Neural progenitor cell (in vitro differentiated cells): Measurements from ENCODE around the gene LOC101059915.

Source experiments
- EZH2 ChIP-seq: fragments of 200-600 bp; sonication (generic); IDR thresholded peaks from 2 replicates; pipeline ENCODE4 v1.6.1; 2017; ENCODE audit warnings: antibody characterized with exemption, mild to moderate bottlenecking, moderate library complexity
- EZH2phosphoT487 ChIP-seq: fragments of 200-600 bp; sonication (generic); IDR thresholded peaks from 2 replicates; pipeline ENCODE4 v1.6.1; 2017; ENCODE audit warnings: antibody characterized with exemption
- TF ChIP-seq, protein P1 (sequence below): fragments of 200-600 bp; sonication (generic); IDR thresholded peaks from 2 replicates; pipeline ENCODE4 v1.5.1; 2017; ENCODE audit warnings: antibody characterized with exemption, mild to moderate bottlenecking

DNA sequence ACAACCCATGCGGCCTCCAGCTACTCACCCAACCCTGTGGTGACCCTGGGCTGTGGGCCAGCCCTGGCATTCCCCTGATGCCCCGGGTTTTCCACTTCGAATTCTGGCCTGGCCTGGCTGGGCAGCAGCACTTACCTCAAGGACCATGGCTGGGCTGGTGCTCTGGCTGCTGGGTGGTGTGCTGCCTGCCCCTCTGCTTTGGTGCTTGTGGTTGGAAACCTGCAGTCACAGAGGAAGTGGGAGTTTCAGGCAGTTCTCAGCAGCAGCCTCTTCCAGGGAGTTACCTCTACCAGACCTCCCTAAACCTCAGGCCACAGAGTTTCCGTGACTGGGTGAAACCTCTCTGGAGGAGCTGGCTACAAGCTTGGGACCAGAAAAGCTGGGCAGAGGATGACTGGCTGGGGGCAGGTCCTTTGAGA, 49.0 kb upstream of the LOC101059915 start, which contains the start of gene CXCR3:
- TF ChIP-seq, protein P1, sequence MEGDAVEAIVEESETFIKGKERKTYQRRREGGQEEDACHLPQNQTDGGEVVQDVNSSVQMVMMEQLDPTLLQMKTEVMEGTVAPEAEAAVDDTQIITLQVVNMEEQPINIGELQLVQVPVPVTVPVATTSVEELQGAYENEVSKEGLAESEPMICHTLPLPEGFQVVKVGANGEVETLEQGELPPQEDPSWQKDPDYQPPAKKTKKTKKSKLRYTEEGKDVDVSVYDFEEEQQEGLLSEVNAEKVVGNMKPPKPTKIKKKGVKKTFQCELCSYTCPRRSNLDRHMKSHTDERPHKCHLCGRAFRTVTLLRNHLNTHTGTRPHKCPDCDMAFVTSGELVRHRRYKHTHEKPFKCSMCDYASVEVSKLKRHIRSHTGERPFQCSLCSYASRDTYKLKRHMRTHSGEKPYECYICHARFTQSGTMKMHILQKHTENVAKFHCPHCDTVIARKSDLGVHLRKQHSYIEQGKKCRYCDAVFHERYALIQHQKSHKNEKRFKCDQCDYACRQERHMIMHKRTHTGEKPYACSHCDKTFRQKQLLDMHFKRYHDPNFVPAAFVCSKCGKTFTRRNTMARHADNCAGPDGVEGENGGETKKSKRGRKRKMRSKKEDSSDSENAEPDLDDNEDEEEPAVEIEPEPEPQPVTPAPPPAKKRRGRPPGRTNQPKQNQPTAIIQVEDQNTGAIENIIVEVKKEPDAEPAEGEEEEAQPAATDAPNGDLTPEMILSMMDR: no peak
- TF ChIP-seq EZH2 (no peak), EZH2phosphoT487 (no peak)
